HG02571 (cell line): ENCODE results near the gene CAST.

Experiments used
- ATAC-seq: cut with Tn5 transposase; IDR thresholded peaks from one replicate; pipeline ENCODE4 v1.9.1; 2021; ENCODE audit warnings: mild to moderate bottlenecking, moderate library complexity; ENCODE audit not compliant: unreplicated experiment

The CAST gene

DNA sequence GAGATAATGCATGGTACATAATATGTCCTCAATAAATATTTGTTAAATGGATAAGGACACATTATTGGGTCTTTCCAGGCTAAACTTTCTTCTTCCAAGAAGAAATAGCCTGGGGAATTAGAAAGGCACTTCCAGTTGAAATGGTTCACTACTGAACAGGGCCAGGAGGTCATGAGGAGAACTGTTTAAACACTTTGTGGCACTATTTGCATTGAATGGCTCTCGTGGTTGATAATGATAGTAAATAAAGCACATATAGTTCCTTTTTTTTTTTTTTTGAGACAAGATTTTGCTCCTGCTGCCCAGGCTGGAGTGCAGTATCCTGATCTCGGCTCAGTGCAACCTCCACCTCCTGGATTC is 19.9 kb upstream of the CAST start:
- no peak for ATAC-seq

GRCh38 chr5:96645091-96645490 is 17.1 kb upstream of the CAST start:
- ATAC-seq: no peak

DNA sequence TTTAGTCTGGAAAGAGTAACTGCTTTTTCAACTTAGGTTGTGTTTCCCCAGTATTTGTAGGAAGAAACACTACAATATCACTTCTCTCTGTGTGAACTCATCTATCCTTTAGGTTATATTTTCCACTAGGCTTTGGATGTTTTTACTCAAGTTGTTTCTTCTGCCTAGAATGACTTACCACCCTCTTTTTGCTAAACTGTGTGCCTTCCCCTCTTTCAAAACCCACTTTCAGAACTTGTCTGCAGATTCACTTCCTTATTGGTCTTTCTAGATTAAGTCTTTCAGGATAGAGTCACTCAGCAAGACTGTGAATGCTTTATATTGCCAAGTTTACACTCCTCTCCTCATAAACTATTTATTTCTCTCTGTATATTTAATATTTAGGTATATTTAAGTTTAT is 14.2 kb upstream of the CAST start:
- peak; percentile 78 for ATAC-seq

- ATAC-seq: no peak
Observed at GRCh38 chr5:96648593-96648992, 13.6 kb upstream of the CAST start.

DNA sequence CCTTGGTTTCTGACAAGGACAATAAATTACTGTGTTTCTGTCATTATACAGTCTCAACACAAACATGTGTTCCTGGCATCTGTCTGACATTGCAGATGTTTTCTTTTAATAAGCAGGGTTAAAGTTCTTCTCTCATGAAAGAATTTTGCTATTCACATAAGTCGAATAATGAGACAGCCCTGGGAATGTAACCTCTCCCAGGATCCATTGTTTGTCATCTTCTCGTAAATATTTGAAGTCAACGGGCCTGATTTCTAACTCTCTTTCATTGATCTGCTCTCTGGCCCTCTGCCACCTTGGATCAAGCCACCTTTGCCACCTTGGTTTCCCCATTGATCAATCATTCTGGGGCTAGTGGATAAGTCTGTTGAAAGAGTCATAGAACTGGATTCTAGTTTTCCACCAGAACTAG is 12.9 kb upstream of the CAST start:
- no peak for ATAC-seq

DNA sequence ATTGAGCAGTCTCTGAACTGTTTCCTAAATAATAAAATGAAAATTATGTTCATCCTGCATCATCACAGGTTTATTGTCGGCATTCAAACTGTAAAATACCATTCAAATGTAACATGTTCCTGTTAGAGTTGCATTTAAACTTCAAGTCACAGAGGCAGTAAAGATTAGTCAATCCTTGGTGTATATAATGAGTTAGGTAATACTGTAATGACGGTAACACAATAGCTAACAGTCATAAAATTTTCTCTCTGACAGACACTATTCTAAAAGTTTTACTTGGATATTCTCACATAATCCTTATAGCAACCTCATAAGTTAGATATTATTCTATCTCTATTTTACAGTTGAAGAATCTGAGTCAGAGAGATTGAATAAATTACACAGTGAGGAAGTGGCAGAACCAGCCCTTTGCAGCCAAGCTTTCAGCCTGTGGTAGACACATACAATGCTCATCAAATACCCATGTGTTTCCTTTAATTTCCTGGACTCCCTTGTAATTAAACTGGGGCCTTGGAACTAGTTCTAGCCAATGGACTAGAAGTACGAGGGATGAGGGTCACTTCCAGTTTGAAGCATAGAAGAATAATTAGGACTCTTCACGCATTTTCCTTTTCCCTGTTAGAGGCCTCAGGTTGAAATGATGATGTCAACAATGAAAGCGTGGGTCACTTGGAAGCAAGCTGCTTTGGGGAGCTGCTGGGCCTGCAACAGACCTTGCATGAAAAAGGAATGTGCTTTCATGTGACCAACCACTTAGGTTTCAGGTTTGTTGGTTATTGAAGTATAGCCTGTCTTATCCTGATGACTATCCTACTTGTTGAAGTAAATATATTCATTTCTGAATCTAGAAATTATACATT is 12.3 kb upstream of the CAST start:
- ATAC-seq: no peak

- no peak for ATAC-seq
Observed at GRCh38 chr5:96651047-96651446, 11.1 kb upstream of the CAST start.

- no peak for ATAC-seq
Observed at GRCh38 chr5:96651948-96652753, 10.0 kb upstream of the CAST start.

DNA sequence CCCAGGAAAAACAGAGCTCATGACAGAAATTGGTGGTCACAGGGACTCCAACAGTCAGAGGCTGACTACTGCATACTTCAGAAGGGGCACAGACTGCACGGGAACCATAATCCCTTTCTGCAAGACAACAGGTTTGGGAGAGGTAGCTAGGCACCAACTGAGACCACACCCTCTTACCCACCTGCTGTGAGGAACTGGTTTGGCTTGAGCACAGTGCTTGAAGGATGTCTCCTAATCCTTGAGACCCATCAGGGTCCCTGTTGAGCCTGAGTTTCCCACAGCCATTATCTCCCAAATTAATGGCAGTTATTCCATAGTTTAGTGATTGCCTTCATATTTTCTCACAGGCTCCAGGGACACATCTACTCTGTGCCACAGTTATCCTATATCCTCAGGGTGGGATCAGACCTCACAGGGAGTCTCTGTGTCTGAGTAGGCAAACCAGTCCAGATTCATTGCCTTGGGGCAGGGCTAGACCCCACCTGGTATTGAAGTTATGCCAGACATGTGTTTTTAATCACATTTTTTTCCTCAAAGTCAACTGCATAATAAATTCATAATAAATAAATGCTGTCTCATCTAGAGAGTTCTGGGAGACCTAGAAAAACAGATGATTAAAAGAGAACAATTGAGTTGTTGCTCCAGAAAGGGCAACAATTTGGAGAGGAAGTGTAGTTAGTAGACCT is 9.3 kb upstream of the CAST start:
- no peak for ATAC-seq

GRCh38 chr5:96654209-96654608 is 8.0 kb upstream of the CAST start:
- no peak for ATAC-seq

DNA sequence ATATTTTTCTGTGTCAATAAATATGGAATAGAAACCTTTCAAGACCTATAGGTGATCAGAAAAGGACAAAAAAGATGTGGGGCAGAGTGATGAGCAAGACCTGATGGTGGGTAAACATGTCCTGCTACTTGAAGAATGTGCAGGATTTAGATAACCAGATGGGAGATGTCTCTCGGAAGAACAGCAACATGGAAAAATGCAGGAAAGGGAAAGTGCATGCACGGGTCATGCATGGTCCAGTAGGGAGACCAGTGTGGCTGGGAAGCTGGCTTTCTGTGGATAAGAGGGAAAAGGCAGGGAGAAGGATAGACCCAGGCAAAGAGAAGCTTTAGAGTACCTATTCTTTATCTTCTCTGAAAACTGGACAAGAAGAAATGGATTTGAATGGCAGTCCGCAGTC is 7.1 kb upstream of the CAST start:
- no peak for ATAC-seq

- no peak for ATAC-seq
Observed at GRCh38 chr5:96655506-96655905, 6.7 kb upstream of the CAST start.

DNA sequence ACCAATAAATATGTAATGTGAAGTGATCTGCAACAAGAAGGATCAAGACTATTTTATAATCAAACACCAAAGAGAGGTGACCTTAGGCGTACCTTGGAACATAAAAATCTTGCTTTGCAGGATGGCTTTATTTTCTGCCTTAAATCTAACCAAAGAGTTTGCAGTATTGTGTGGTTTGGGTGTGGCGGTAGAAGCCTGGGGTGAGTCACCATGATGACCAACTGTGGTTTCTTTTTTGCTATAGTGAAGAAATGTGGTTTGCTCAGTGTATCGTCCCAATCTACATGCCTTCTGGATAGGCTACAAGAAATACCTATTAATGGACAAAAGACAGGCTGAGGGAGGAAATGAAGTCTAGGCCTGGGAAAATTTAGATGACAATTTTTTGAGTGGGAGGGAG is 5.1 kb upstream of the CAST start:
- ATAC-seq: peak; percentile 62

DNA sequence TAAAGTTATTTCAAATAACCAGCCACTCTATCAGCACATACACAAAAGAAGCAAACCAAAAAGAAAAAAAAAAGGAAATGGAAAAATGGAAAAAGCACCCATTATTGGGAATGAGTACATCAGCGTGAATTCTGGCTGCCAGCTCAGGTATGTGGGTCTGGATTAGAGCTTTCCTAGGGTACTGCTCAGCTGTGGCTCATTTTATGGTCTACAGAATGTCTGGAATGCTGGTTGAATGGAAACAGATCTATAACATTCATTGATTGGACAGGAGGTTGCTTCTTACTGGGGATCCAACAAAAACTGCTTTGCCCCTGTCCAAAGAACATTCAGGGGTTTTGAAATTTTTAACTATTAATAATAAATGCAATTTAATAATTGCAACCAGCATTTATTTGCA is 3.9 kb upstream of the CAST start:
- no peak for ATAC-seq

DNA sequence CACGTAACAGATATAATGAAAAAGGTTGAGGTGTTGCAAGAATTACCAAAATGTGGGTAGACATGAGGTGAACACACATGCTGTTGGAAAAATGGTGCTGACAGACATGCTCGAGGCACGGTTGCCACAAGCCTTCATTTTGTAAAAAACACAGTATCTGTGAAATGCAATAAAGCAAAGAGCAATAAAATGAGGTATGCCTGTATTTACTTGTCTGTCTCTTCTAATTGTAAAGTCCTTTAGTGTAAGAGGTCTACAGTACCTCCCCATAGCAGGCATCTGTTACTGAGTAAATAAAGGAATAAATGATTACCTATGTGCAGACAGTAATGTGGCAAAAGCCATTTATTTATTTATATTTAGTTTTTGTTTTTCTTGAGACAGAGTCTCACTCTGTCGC is 3.0 kb upstream of the CAST start:
- no peak for ATAC-seq

DNA sequence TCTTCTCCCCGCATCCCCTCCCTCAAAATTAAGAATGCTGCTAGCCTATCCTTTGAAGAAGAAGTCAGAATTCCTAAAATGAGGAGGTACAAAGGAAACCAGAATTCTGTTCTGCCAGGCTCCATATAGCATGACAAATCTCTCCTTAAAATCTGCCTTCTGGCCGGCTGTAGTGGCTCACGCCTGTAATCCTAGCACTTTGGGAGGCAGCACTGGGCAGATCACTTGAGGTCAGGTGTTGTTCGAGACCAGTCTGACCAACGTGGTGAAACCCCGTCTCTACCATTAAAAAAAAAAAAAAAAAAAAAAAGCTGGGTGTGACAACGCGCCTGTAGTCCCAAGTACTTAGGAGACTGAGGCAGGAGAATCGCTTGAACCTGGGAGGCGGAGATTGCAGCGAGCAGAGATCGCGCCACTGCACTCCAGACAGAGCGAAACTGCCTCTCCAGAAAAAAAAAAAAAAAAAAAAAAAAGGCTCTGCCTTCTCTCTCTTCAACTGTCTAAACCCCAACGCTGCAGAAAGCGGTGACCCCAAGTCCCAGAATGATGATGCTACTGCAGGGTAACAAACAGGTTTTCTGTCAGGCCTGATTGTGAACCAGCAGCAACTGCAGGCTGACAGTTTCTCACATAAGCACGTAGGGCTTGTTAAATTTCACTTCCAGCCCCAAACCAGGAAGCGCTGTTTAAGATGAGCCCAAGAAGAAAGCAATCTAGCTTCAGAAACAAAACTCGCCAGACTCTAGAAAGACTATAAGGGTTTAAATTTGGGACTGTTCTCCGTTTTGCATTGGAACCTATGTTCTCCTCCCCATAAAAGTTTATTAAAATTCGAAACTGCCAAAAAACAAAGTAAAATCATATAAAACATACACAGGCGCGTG is 963 bp upstream of the CAST start:
- no peak for ATAC-seq

GRCh38 chr5:96662725-96663518 is 746 bp downstream of the CAST start:
- peak; percentile 71 for ATAC-seq

DNA sequence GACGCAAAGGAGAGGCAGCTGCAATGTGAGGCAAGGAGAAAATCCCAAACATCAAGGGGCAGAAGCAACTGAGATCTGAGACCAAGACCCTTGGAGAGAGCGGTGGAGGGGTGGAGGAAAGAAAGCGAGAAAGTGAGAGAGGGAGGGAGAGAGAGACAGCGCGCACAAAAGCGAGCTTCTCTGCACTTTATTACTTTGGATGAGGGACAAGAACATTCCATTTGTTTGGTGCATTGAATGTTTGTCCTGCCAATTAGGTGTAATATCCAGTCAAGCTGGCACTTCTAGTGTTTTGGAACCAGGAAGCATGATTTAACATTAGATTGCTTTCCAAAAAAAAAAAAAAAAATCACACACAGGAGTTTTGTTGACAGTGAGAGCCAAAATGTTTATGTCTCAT is 1.4 kb downstream of the CAST start:
- no peak for ATAC-seq

DNA sequence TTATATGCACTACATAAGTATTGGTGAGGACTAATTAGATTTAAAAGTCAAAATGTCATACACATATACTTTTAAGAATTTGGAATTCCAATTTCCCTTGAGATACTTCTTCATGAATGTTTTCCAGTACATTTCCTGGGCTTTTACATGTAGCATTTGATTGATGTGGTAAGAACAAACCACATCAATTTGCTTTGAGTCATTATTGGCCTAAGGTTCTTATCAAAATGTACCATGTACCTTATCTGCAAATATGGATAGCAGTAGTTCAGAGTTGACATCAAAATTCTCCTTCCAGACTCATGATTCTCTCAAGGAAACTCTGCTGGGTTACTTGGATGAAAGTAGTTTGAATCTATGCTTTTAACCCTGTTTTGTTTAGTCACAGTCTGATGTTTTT is 2.5 kb downstream of the CAST start:
- ATAC-seq: no peak

- no peak for ATAC-seq
Observed at GRCh38 chr5:96668725-96669124, 6.5 kb downstream of the CAST start.
